Stimulated activated naive CD4-positive, alpha-beta T cell (primary cell): Measurements from ENCODE around the gene TDO2.

Experiments used
- DNase-seq, 6 experiments: peaks; one replicate each; lab custom pipeline; 2025; lab: John Stamatoyannopoulos, UW

The TDO2 gene

GRCh38 chr4:155954118-155954685 is 50.7 kb downstream of the TDO2 start:
- DNase-seq = peak in 1 of 6 experiments; percentile 21

- DNase-seq = no peak
These were observed 51.4 kb downstream of the TDO2 start for GRCh38 chr4:155954939-155955338.

- no peak for DNase-seq
These were observed 53.0 kb downstream of the TDO2 start for GRCh38 chr4:155956461-155956860.

GRCh38 chr4:155959417-155959816 is 55.9 kb downstream of the TDO2 start:
- DNase-seq = no peak

- no peak for DNase-seq
These were observed 57.0 kb downstream of the TDO2 start for GRCh38 chr4:155960522-155960921.

GRCh38 chr4:155961575-155961974 is 58.1 kb downstream of the TDO2 start:
- no peak for DNase-seq

GRCh38 chr4:155962767-155963166 is 59.3 kb downstream of the TDO2 start:
- no peak for DNase-seq

- no peak for DNase-seq
These were observed 60.8 kb downstream of the TDO2 start for GRCh38 chr4:155964016-155964891.

GRCh38 chr4:155966171-155966570 is 62.7 kb downstream of the TDO2 start:
- DNase-seq = no peak

GRCh38 chr4:155966731-155967395 is 63.4 kb downstream of the TDO2 start:
- DNase-seq = no peak
